RWPE1 (cell line): ENCODE data around the gene SH3PXD2A.
A peak's percentile ranks its signal among the peaks of the same experiment; 100 is the strongest.

ENCODE experiments used
- CTCF ChIA-PET: fragments of 350-600 bp; sonication (Branson Sonifier 250); formaldehyde crosslinking; extraction: SDS; loops from one replicate; lab custom pipeline; 2021; lab: Yijun Ruan, JAX
- POLR2A ChIA-PET: fragments of 400-600 bp; formaldehyde crosslinking; extraction: SDS; loops from one replicate; lab custom pipeline; 2020; ENCODE audit warnings: antibody characterized with exemption; ENCODE audit not compliant: low non-redundant PET; lab: Yijun Ruan, JAX
- DNase-seq: peaks from one replicate; pipeline ENCODE4 v3.0.0; 2012; ENCODE audit warnings: low spot score
- H3K27ac ChIP-seq: fragments of 450-650 bp; 2 replicates; pipeline ENCODE4 v1.5.1; 2017
- TF ChIP-seq, protein P1 (sequence below): fragments of 450-650 bp; conservative IDR thresholded peaks from 2 replicates; pipeline ENCODE4 v1.5.1; 2017; ENCODE audit warnings: low read depth, mild to moderate bottlenecking

Gene SH3PXD2A

DNA sequence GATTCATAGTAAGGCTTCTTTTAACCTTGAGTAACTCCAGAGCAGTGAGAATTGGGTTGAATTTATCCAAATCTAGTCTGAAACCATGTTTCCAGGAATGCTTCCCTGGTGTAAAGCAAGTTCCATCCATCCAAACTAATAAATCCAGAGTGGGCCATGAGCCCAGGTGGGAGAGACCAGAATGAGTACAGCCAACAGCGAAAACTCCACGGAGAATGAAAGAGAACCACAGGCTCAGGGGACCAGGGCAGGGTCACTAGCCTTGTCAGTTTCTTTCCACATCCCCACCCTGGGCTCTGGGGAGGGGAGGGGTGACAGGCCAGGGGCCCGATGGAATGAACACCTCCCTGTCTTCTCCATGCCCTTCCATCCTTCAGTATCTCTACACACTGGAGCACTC lies 181.8 kb downstream of the SH3PXD2A start:
- POLR2A ChIA-PET = no interaction called here
- TF ChIP-seq, protein P1, sequence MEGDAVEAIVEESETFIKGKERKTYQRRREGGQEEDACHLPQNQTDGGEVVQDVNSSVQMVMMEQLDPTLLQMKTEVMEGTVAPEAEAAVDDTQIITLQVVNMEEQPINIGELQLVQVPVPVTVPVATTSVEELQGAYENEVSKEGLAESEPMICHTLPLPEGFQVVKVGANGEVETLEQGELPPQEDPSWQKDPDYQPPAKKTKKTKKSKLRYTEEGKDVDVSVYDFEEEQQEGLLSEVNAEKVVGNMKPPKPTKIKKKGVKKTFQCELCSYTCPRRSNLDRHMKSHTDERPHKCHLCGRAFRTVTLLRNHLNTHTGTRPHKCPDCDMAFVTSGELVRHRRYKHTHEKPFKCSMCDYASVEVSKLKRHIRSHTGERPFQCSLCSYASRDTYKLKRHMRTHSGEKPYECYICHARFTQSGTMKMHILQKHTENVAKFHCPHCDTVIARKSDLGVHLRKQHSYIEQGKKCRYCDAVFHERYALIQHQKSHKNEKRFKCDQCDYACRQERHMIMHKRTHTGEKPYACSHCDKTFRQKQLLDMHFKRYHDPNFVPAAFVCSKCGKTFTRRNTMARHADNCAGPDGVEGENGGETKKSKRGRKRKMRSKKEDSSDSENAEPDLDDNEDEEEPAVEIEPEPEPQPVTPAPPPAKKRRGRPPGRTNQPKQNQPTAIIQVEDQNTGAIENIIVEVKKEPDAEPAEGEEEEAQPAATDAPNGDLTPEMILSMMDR = no peak
- DNase-seq = no peak
- peak overlapping the region; percentile 32; the same call in 1 of the 2 replicates for H3K27ac ChIP-seq
- CTCF ChIA-PET = interaction anchor here (0.8 kb wide), 1 partner anchor 1021 kb away, joined by 4 read pairs; no protein-coding TSS in a partner anchor

DNA sequence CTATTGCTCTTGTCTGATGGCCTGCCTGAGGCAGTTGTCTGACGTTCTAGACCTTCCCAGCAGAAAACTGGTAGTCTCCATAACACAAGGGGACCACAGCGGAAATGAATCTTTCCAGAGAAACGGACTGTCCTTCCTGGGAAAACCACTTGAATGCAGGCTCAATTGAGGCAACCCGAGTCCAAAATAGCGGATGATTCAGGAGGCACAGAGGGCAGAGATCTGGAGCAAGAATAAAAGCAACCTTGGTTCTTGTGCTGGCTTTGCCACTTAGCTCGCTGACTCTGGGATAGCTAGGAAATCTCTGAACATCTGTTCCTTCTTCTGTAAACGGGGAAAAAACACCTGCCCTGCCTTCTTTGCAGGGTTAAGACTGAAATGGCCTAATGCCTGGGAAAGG lies 183.0 kb downstream of the SH3PXD2A start:
- TF ChIP-seq, protein P1 = no peak
- ChIA-PET CTCF (interaction anchor here (0.6 kb wide), 1 partner anchor 13 kb away, joined by 5 read pairs; no protein-coding TSS in a partner anchor), POLR2A (no interaction called here)
- no peak for DNase-seq
- peak overlapping the region; percentile 31; the same call in 1 of the 2 replicates for H3K27ac ChIP-seq

DNA sequence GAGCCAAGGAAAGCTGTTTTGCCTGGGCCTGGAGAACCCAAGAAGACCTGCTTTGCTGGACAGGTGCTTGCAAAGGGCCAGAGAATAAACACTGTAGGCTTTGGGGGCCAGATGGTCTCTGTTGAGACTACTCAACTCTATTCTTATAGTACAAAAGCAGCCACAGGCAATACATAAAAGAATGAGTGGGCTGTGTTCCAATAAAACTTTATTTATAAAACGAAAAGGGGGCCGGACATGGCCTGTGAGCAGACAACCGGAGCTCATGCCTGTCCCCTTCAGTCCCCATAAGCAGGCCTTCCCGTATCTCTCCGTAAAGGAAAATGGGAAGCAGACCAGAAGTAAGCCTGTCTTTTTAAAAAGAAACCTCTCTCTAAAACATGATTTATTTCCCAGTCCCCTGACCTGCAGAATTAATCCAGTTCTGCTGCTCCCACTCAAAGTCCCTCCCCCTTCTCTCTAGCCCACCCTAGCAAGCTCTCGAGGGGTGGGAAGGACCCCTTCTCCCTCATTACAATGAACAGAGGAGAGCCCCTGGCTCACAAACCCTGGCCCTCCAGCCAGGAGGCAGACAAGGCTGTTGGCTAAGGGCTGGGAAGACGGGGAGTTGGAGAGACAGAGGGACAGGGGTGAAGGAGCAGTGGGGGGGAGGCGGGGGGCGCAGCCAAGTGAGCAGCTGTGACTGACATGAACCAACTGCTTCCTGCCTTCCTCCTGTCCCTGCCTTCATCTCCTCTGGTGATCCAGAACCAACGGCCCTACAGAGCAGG lies 184.1 kb downstream of the SH3PXD2A start:
- TF ChIP-seq, protein P1 = no peak
- ChIA-PET CTCF (no interaction called here), POLR2A (no interaction called here)
- peak overlapping the region; percentile 40 for H3K27ac ChIP-seq
- DNase-seq = no peak

DNA sequence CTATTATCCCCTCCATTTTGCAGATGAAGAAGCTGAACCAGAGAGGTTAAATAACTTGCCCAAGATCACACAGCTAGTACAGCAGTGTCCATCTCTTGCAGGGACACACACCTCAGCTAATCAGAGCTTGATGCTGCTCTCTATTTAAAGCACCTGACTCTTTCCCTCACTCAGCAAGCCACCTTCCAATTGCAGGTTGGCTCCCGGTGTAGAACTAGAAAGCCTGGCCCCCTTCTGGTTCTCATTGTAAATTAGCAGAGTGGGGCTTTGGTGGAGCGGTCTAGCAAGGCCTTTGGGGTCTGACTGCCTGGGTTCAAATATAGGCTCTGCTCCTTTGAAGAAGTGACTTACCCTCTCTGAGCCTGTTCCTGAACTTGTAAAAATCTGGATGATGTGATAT lies 185.4 kb downstream of the SH3PXD2A start:
- no peak for DNase-seq
- TF ChIP-seq, protein P1 = no peak
- ChIA-PET CTCF (no interaction called here), POLR2A (no interaction called here)
- H3K27ac ChIP-seq = no peak overlapping the region

DNA sequence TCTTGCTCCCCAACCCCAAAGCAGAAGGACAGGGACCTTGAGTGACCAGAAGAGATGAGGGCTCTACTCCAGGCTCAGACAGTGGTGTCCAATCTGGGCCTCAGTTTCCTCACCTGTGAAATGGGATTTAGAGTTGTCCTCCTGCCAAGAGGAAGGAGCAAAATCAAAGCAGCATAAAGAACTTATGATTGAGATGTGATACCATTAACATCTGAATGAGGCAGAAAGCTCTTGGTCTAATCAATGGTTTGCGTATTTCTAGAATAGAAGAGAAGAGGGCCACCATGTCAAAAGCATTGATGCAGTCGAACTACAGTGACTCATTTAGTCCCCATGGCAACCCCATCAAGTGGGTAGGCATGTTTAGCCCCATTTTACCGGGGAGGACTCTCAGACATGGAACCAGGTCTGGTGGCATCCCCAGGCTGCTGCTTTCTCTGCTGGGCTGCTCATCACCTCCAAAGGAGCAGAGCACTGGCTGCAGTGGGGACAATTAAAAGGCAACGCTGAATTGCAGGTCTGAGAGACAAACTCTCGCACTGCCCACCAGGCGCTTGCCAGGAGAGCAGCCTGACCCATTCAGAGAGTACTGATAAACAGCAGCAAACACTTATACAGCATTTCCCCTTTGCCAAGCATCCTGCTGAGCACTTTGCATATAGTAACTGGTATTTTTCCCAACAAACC lies 186.0 kb downstream of the SH3PXD2A start:
- no peak for DNase-seq
- CTCF ChIA-PET = no interaction called here
- H3K27ac ChIP-seq = 0 out of 2 replicates have a peak overlapping the region, but pooled peaks have one; percentile 14
- POLR2A ChIA-PET = no interaction called here
- TF ChIP-seq, protein P1 = no peak

DNA sequence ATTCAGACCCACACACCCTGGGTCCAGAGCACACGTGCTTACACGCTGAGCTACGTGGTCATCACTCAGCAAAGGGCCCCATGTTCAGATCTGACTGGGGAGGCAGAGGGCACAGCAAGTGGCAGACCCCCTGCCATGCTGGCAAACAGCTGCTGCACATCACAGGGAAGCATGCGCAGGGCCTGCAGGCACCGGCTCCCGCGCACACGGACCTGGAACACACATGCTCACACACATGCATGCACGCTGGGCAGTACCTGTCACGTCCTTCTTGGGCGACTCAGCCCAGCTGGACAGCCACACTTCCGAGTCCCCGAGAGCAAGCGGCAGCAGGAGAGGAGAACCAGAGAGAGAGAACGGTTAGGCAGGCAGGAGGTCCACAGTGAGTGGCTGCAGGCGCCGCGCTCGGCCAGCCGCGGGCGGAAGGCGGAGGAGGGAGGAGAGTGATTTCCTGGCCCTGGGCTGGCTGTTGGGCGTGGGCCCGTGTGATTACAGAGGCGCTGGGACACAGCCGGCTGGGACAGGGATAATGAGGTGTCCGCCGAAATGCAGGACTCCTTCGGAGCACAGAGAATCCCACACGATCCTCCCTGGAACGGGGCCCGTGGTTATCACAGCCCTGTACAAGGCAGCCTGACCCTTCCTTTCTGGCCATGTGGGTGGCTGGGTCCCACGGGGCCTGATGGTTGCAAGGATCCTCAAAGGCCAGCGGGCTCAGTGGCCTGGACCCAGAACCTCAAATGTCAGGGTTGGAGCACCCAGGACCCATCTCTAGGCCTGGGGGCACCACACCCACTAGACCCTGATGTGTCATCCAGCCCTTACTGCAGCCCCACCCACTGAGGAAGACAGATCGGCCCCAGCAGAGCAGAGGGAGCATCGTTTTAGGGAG lies 186.8 kb downstream of the SH3PXD2A start:
- POLR2A ChIA-PET = no interaction called here
- 0 out of 2 replicates have a peak overlapping the region, but pooled peaks have one; percentile 14 for H3K27ac ChIP-seq
- TF ChIP-seq, protein P1 = no peak
- CTCF ChIA-PET = no interaction called here
- peak; percentile 40 for DNase-seq
